ENCODE measurements around the gene THAP8. TPM values are rescaled to one million over a fixed set of nuclear protein-coding genes. Genes with fewer than 3 reads are reported as not detected.

The THAP8 gene
- polyA plus RNA-seq, 1 experiment = 3.9 TPM

DNA sequence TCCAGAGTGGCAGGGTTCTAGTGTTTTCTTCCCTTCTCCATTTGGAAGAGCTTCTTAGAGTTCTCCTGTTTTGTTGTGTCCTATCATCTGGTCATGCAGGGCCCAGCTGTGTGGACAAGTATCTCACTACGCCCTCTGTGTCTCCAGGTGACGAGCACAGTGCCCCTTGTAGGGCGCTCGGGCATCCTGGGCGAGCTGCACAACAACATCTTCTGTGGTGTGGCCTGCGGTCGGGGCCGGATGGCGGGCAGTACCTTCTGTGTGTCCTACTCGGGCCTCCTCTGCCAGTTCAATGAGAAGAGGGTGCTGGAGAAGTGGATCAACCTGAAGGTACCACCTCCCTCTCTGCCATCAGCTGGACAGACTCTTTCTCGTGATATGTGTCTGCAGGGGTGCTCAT, 13.6 kb upstream of the THAP8 start:
- Histone ChIP-seq H3K4me3 (ENCODE audit: low read depth, low read length) (no peak overlapping the region), H3K27ac (ENCODE audit: low read depth, low read length) (no peak overlapping the region), H3K27me3 (ENCODE audit: control insufficient read depth, insufficient read depth, low read length) (no peaks in the 10 kb centered on the region), H3K9me3 (ENCODE audit: control insufficient read depth, insufficient read depth, low read length) (no peaks in the 10 kb centered on the region; the same call in 1 of the 2 replicates)
- ChIA-PET CTCF (interaction anchor here (0.5 kb wide), 1 partner anchor 105 kb away, joined by 6 read pairs; no protein-coding TSS in a partner anchor), POLR2A (no interaction called here)
- no peak for DNase-seq (ENCODE audit: low read depth, low spot score)
- TF ChIP-seq, protein P1, sequence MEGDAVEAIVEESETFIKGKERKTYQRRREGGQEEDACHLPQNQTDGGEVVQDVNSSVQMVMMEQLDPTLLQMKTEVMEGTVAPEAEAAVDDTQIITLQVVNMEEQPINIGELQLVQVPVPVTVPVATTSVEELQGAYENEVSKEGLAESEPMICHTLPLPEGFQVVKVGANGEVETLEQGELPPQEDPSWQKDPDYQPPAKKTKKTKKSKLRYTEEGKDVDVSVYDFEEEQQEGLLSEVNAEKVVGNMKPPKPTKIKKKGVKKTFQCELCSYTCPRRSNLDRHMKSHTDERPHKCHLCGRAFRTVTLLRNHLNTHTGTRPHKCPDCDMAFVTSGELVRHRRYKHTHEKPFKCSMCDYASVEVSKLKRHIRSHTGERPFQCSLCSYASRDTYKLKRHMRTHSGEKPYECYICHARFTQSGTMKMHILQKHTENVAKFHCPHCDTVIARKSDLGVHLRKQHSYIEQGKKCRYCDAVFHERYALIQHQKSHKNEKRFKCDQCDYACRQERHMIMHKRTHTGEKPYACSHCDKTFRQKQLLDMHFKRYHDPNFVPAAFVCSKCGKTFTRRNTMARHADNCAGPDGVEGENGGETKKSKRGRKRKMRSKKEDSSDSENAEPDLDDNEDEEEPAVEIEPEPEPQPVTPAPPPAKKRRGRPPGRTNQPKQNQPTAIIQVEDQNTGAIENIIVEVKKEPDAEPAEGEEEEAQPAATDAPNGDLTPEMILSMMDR (IDR thresholded peaks at IDR 0.05; ENCODE audit: low read depth, low read length) = no peak

DNA sequence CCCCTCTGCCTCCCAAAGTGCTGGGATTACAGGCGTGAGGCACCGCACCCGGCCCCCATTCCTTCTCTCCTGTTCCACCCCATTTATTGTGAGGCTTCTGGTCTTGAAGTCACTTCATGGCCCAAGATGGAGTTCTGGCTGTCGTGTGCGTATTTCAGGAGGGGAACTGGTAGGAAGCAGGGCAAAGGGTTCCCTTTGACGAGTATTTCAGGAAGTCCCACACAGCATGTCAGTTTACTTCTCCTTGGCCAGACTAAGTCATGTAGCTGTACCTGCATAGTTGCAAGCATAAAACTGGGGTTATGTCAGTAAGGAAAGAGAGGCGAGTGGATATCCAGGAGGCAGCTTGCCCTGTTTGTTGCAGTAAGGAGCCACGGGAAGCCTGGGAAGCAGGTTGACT, 10.7 kb upstream of the THAP8 start:
- ChIA-PET CTCF (no interaction called here), POLR2A (no interaction called here)
- TF ChIP-seq, protein P1 (IDR thresholded peaks at IDR 0.05; ENCODE audit: low read depth, low read length) = no peak
- H3K9me3 ChIP-seq (ENCODE audit: control insufficient read depth, insufficient read depth, low read length) = no peaks in the 10 kb centered on the region; the same call in 1 of the 2 replicates
- DNase-seq (ENCODE audit: low read depth, low spot score) = no peak
- H3K4me3 ChIP-seq (ENCODE audit: low read depth, low read length) = no peak overlapping the region
- no peaks in the 10 kb centered on the region for H3K27me3 ChIP-seq (ENCODE audit: control insufficient read depth, insufficient read depth, low read length)
- no peak overlapping the region for H3K27ac ChIP-seq (ENCODE audit: low read depth, low read length)

DNA sequence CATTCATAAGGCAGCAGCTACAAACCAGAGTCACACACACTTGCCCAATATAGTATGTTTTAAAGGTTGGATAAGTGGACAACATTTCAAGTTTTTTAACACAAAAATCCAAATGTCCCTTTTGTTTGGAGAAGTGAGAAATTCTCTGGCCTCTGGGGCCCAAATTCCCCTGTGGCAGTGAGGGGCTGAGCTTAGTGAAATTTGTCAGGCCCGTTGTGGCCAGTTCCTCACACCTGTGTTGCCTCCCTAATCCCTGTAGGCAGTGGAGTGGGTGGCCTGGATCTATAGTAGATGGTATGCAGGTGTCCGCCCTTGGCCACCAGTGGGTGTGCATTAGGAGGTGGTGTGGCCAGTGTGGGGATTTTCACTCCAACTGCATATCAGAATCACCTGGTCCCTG, 7.3 kb upstream of the THAP8 start:
- POLR2A ChIA-PET = no interaction called here
- Histone ChIP-seq H3K4me3 (ENCODE audit: low read depth, low read length) (no peak overlapping the region), H3K9me3 (ENCODE audit: control insufficient read depth, insufficient read depth, low read length) (no peaks in the 10 kb centered on the region), H3K27ac (ENCODE audit: low read depth, low read length) (no peak overlapping the region), H3K27me3 (ENCODE audit: control insufficient read depth, insufficient read depth, low read length) (no peaks in the 10 kb centered on the region)
- CTCF ChIA-PET = interaction anchor here (0.8 to 3.5 kb wide), 4 partner anchors 9 to 107 kb away, joined by 3 to 38 read pairs (median 9); no protein-coding TSS in a partner anchor
- no peak for DNase-seq (ENCODE audit: low read depth, low spot score)
- TF ChIP-seq, protein P1 (IDR thresholded peaks at IDR 0.05; ENCODE audit: low read depth, low read length) = no peak

DNA sequence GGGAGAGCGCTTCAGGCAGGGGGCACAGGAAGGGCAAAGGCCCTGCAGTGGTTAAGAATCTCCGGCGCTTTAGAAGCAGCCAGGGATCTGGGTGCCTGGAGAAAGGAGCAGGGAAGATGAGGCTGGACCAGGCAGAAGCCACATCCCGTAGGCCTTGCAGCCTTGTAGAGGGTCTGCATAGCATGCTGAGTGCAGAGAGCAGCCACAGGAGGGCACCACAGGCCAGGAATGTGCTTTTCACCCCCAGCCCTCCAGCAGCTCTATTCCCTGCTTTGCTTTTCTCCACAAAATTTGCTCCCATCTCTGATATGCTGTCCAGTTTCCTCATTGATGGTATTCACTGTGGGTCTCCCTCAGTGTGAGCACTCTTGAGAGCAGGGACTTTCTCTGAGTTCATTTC, 6.3 kb upstream of the THAP8 start:
- TF ChIP-seq, protein P1 (IDR thresholded peaks at IDR 0.05; ENCODE audit: low read depth, low read length) = peak; percentile 80
- no peaks in the 10 kb centered on the region for H3K9me3 ChIP-seq (ENCODE audit: control insufficient read depth, insufficient read depth, low read length)
- DNase-seq (ENCODE audit: low read depth, low spot score) = peak; percentile 29
- CTCF ChIA-PET = interaction anchor here (0.8 to 3.5 kb wide), 5 partner anchors 10 to 108 kb away, joined by 3 to 38 read pairs (median 6); no protein-coding TSS in a partner anchor
- no peak overlapping the region for H3K27ac ChIP-seq (ENCODE audit: low read depth, low read length)
- H3K4me3 ChIP-seq (ENCODE audit: low read depth, low read length) = no peak overlapping the region
- POLR2A ChIA-PET = no interaction called here
- H3K27me3 ChIP-seq (ENCODE audit: control insufficient read depth, insufficient read depth, low read length) = no peaks in the 10 kb centered on the region

DNA sequence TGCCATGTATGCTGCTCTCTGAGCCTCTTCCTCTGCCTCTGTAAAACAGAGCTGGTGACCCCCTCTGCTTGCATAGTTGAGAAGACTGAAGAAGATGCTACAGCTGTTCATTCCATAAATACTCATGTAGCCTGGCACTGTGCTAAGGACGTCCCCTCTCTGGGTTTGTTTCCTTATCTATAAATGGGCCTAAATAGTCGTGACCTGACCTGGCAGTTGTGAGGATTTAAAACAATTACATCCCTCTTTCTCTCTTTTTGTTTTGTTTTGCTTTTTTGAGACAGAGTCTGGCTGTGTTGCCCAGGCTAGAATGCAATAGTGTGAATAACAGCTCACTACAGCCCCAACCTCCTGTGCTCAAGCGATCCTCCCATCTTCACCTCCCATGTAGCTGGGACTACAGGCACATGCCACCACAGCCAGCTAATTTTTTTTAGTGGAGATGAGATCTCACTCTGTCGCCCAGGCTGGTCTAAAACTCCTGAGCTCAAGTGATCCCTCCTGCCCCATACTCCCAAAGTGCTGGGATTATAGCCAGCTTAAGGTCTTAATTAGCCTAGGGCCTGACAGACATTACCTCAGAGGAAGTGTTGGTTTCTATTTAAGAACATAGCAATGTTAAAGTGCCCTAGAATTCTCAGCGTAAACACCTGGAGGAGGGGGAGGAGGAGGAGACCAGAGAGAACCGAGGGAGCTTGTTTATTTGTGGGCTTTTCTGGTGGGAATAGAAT, 5.3 kb upstream of the THAP8 start:
- POLR2A ChIA-PET = no interaction called here
- no peak for DNase-seq (ENCODE audit: low read depth, low spot score)

More for the DNA sequence above, 5.3 kb upstream of the THAP8 start:
- CTCF ChIA-PET = interaction anchor here (0.5 to 3.5 kb wide), 6 partner anchors 29 to 142 kb away, joined by 3 to 38 read pairs (median 4); no protein-coding TSS in a partner anchor
- H3K27me3 ChIP-seq (ENCODE audit: control insufficient read depth, insufficient read depth, low read length) = no peaks in the 10 kb centered on the region
- no peaks in the 10 kb centered on the region for H3K9me3 ChIP-seq (ENCODE audit: control insufficient read depth, insufficient read depth, low read length)
- no peak overlapping the region for H3K4me3 ChIP-seq (ENCODE audit: low read depth, low read length)
- TF ChIP-seq, protein P1 (IDR thresholded peaks at IDR 0.05; ENCODE audit: low read depth, low read length) = no peak
- no peak overlapping the region for H3K27ac ChIP-seq (ENCODE audit: low read depth, low read length)
